Thoracic aorta (tissue), 2 donors: ENCODE measurements around the gene HHIPL1. TPM values are rescaled to one million over a fixed set of nuclear protein-coding genes. Genes with fewer than 3 reads are reported as not detected.

Source experiments
- ATAC-seq: fragments of 150-250 bp; one replicate; pipeline ENCODE4 v1.8.0; 2017; ENCODE audit warnings: low read depth; ENCODE audit not compliant: insufficient number of reproducible peaks, low FRiP score
- DNase-seq: peaks from one replicate; pipeline ENCODE4 v3.0.0-alpha.2; 2020; ENCODE audit warnings: low spot score
- H3K27ac ChIP-seq, 2 donors: fragments of 200-600 bp; sonication (generic); 1 replicate in 1 of 2; 2 replicates in 1 of 2; pipeline ENCODE4 v1.5.1; 2016; ENCODE audit warnings: mild to moderate bottlenecking in 2 of 2, moderate library complexity in 2 of 2
- H3K27me3 ChIP-seq: fragments of 200-600 bp; sonication (generic); replicated peaks from 2 replicates; pipeline ENCODE4 v1.6.0; 2016; ENCODE audit warnings: mild to moderate bottlenecking; ENCODE audit not compliant: insufficient read depth
- H3K36me3 ChIP-seq: fragments of 200-600 bp; sonication (generic); one replicate; pipeline ENCODE4 v1.5.1; 2016
- H3K4me1 ChIP-seq, 2 donors: fragments of 200-600 bp; sonication (generic); 1 replicate in 1 of 2; 2 replicates in 1 of 2; pipeline versions ENCODE4 v1.5.1 to v1.6.0; 2016; ENCODE audit warnings: low read depth in 2 of 2, mild to moderate bottlenecking in 1 of 2; ENCODE audit not compliant: control insufficient read depth in 1 of 2
- H3K4me3 ChIP-seq: fragments of 200-600 bp; sonication (generic); 2 replicates; pipeline ENCODE4 v1.5.1; 2016; ENCODE audit warnings: mild to moderate bottlenecking
- H3K9me3 ChIP-seq: fragments of 200-600 bp; sonication (generic); 2 replicates; pipeline ENCODE4 v1.5.1; 2016
- CTCF ChIP-seq: fragments of 200-600 bp; sonication (generic); IDR thresholded peaks from one replicate; pipeline ENCODE4 v1.5.1; 2019; ENCODE audit warnings: antibody characterized with exemption
- total RNA-seq, 2 donors: library from RNA; depleted of rRNA; stranded (reverse); fragments of >200 nt; gene quantifications; one replicate each; pipeline versions ENCODE4 v1.1.0 to v1.2.3, GENCODE V29; 2016

Gene HHIPL1
- total RNA-seq, 2 donors from 2014 or later, result 2.1 to 10.0 TPM

- Histone ChIP-seq H3K9me3 (no peaks in the 10 kb centered on the region), H3K27ac (no peak overlapping the region), H3K36me3 (no peaks in the 10 kb centered on the region), H3K27me3 (no peaks in the 10 kb centered on the region), H3K4me1 (no peaks in the 10 kb centered on the region), H3K4me3 (no peak overlapping the region)
- TF ChIP-seq CTCF, result no peak
- DNase-seq, result no peak
- no peak for ATAC-seq
Measured at GRCh38 chr14:99720941-99721791, 76.2 kb downstream of the HHIPL1 start.

- no peak overlapping the region for H3K4me3 ChIP-seq
- no peaks in the 10 kb centered on the region for H3K9me3 ChIP-seq
- H3K36me3 ChIP-seq, result no peaks in the 10 kb centered on the region
- no peak for DNase-seq
- no peak for ATAC-seq
- no peak for TF ChIP-seq CTCF
- no peak overlapping the region for H3K27ac ChIP-seq
- no peaks in the 10 kb centered on the region for H3K4me1 ChIP-seq
- no peaks in the 10 kb centered on the region for H3K27me3 ChIP-seq
Measured at GRCh38 chr14:99721792-99722516, 77.0 kb downstream of the HHIPL1 start.

GRCh38 chr14:99722741-99723140, 77.8 kb downstream of the HHIPL1 start:
- ATAC-seq, result no peak
- H3K9me3 ChIP-seq, result no peaks in the 10 kb centered on the region
- no peak for TF ChIP-seq CTCF
- no peaks in the 10 kb centered on the region for H3K27me3 ChIP-seq
- no peak overlapping the region for H3K4me3 ChIP-seq
- DNase-seq, result no peak
- H3K27ac ChIP-seq, result no peak overlapping the region
- H3K4me1 ChIP-seq, result no peaks in the 10 kb centered on the region
- H3K36me3 ChIP-seq, result no peaks in the 10 kb centered on the region

GRCh38 chr14:99724196-99724891, 79.4 kb downstream of the HHIPL1 start:
- Histone ChIP-seq H3K4me3 (no peak overlapping the region), H3K27me3 (no peaks in the 10 kb centered on the region), H3K27ac (no peak overlapping the region), H3K4me1 (no peaks in the 10 kb centered on the region), H3K9me3 (no peaks in the 10 kb centered on the region), H3K36me3 (no peaks in the 10 kb centered on the region)
- no peak for TF ChIP-seq CTCF
- ATAC-seq (no peak), DNase-seq (no peak)
